Thoracic aorta (tissue), 2 donors: Measurements from ENCODE around the gene STK33. TPM values are rescaled to one million over a fixed set of nuclear protein-coding genes. Genes with fewer than 3 reads are reported as not detected.

Experiments used
- ATAC-seq: fragments of 150-250 bp; one replicate; pipeline ENCODE4 v1.8.0; 2017; ENCODE audit warnings: low read depth; ENCODE audit not compliant: insufficient number of reproducible peaks, low FRiP score
- DNase-seq: peaks from one replicate; pipeline ENCODE4 v3.0.0-alpha.2; 2020; ENCODE audit warnings: low spot score
- H3K27ac ChIP-seq, 2 donors: fragments of 200-600 bp; sonication (generic); 1 replicate in 1 of 2; 2 replicates in 1 of 2; pipeline ENCODE4 v1.5.1; 2016; ENCODE audit warnings: mild to moderate bottlenecking in 2 of 2, moderate library complexity in 2 of 2
- H3K27me3 ChIP-seq: fragments of 200-600 bp; sonication (generic); replicated peaks from 2 replicates; pipeline ENCODE4 v1.6.0; 2016; ENCODE audit warnings: mild to moderate bottlenecking; ENCODE audit not compliant: insufficient read depth
- H3K36me3 ChIP-seq: fragments of 200-600 bp; sonication (generic); one replicate; pipeline ENCODE4 v1.5.1; 2016
- H3K4me1 ChIP-seq, 2 donors: fragments of 200-600 bp; sonication (generic); 1 replicate in 1 of 2; 2 replicates in 1 of 2; pipeline versions ENCODE4 v1.5.1 to v1.6.0; 2016; ENCODE audit warnings: low read depth in 2 of 2, mild to moderate bottlenecking in 1 of 2; ENCODE audit not compliant: control insufficient read depth in 1 of 2
- H3K4me3 ChIP-seq: fragments of 200-600 bp; sonication (generic); 2 replicates; pipeline ENCODE4 v1.5.1; 2016; ENCODE audit warnings: mild to moderate bottlenecking
- H3K9me3 ChIP-seq: fragments of 200-600 bp; sonication (generic); 2 replicates; pipeline ENCODE4 v1.5.1; 2016
- total RNA-seq, 2 donors: library from RNA; depleted of rRNA; stranded (reverse); fragments of >200 nt; gene quantifications; one replicate each; pipeline versions ENCODE4 v1.1.0 to v1.2.3, GENCODE V29; 2016
- TF ChIP-seq, protein P1 (sequence below): fragments of 200-600 bp; sonication (generic); IDR thresholded peaks from one replicate; pipeline ENCODE4 v1.5.1; 2019; ENCODE audit warnings: antibody characterized with exemption

STK33 gene
- total RNA-seq, 2 donors from 2014 or later, result 1.3 TPM; not detected in 1

DNA sequence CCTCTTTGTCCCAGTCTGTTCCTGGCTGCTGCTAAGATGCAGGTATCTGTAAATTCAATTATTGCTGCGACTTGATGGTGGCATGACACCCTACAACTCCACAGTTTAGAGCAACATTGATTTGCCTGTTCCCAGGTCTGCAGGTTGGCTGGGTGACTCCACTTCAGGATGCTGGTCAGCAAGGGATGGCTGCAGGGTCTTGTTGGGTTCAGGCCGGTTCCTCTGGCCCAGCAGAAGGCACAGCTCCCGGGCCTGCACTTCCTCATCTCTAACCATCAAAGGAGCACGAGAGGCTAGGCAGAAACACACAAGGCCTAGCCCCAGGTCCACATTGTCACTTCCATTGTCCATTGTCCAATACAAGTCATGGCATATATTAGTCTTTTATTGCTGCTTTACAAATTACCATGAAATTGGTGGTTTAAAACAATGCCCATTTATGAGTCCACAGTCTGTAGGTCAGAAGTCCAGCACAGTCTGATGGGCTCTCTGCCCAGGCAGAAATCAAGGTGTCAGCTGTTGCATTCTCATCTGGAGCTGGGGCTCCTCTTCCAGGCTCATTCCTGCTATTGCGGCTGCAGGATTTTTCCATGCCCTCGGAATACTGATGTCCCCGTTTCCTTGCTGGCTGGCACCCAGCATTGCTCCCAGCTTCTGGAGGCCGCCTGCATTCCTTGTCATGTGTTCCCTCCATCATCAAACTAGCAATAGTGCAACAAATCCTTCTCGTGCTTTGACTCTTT is 233.8 kb downstream of the STK33 start:
- Histone ChIP-seq H3K36me3 (no peaks in the 10 kb centered on the region), H3K27ac (no peak overlapping the region), H3K9me3 (no peaks in the 10 kb centered on the region), H3K4me1 (no peaks in the 10 kb centered on the region), H3K27me3 (no peaks in the 10 kb centered on the region), H3K4me3 (no peak overlapping the region)
- DNase-seq (no peak), ATAC-seq (no peak)
- TF ChIP-seq, protein P1, sequence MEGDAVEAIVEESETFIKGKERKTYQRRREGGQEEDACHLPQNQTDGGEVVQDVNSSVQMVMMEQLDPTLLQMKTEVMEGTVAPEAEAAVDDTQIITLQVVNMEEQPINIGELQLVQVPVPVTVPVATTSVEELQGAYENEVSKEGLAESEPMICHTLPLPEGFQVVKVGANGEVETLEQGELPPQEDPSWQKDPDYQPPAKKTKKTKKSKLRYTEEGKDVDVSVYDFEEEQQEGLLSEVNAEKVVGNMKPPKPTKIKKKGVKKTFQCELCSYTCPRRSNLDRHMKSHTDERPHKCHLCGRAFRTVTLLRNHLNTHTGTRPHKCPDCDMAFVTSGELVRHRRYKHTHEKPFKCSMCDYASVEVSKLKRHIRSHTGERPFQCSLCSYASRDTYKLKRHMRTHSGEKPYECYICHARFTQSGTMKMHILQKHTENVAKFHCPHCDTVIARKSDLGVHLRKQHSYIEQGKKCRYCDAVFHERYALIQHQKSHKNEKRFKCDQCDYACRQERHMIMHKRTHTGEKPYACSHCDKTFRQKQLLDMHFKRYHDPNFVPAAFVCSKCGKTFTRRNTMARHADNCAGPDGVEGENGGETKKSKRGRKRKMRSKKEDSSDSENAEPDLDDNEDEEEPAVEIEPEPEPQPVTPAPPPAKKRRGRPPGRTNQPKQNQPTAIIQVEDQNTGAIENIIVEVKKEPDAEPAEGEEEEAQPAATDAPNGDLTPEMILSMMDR, result no peak

DNA sequence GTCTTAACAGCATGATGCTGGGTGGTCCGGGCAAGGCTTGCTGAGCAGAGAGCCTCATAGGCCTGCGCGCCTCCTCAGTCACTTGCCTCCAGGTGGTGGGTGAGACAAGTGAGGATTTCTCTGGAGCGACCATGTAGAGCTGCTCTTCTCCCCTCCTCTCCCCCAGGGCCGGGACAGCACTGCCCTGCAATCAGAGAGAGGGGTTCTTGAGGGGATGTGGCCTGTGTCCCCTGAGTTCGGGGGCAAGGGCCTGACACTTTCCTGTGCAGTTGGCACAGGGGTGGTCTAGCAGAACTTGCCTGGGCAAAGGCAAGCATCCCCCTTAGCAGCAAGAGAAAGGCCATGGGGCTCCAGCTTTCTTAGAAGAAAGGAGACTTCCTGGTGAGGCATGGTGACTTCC is 234.5 kb downstream of the STK33 start:
- H3K27me3 ChIP-seq, result no peaks in the 10 kb centered on the region
- no peak overlapping the region for H3K27ac ChIP-seq
- no peaks in the 10 kb centered on the region for H3K4me1 ChIP-seq
- no peaks in the 10 kb centered on the region for H3K9me3 ChIP-seq
- DNase-seq, result no peak
- TF ChIP-seq, protein P1, result no peak
- ATAC-seq, result no peak
- H3K36me3 ChIP-seq, result no peaks in the 10 kb centered on the region
- H3K4me3 ChIP-seq, result no peak overlapping the region

DNA sequence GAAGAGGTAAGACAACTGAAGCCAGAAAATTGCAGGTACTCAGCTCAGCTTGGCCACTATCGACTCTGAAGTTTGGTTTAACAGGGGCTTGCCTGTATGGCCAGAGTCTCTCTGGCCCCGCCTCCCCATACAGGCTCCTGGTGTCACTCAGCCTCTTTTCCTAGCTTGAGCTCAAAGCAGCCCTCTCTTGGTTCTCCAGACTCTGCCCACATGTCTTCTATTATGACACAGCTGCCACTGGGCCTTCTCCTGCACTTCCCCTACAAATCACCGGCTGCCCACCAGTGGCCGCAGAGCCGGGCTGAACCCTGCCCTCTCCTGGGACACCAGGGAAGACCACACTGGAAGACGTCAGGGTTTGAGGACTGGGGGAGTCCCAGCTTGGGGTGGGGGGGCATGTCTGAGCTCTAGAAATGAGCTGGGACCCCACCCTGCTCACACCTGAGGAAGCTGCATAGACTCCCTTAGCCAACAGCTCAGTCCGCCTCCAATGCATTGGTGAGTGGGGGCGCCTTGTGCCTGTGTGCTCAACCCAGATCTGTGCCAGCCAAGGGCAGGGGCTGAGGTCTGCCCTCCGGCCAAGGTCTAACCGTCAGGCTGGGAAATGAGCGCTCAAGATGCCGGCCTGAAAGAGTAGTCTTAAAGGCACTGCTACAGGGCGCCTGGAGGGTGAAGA is 236.0 kb downstream of the STK33 start:
- Histone ChIP-seq H3K27me3 (no peaks in the 10 kb centered on the region), H3K4me1 (no peaks in the 10 kb centered on the region), H3K4me3 (no peak overlapping the region), H3K27ac (no peak overlapping the region), H3K9me3 (no peaks in the 10 kb centered on the region), H3K36me3 (no peaks in the 10 kb centered on the region)
- DNase-seq, result no peak
- TF ChIP-seq, protein P1, result no peak
- no peak for ATAC-seq

DNA sequence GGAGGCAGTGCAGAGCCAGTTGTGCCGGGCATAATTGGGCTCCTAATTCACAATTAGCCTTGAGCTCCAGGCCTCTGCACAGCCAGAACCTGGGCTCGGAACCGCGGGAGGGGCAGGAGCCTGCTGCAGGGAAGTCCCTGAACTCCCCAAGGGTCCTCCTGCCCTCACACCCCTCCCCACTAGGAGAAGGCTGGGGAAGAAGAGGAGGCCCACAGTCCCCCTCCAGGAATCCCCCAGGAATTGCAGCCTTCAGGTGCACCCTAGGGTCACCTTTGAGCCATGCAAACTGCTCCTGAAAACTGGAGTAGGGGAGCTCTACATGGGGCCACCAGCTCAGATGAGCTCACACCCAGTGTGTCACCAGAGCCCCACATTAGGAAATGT is 236.5 kb downstream of the STK33 start:
- no peaks in the 10 kb centered on the region for H3K4me1 ChIP-seq
- no peak overlapping the region for H3K27ac ChIP-seq
- H3K27me3 ChIP-seq, result no peaks in the 10 kb centered on the region
- ATAC-seq (no peak), DNase-seq (no peak)
- H3K4me3 ChIP-seq, result no peak overlapping the region
- TF ChIP-seq, protein P1, result no peak
- H3K9me3 ChIP-seq, result no peaks in the 10 kb centered on the region
- no peaks in the 10 kb centered on the region for H3K36me3 ChIP-seq

DNA sequence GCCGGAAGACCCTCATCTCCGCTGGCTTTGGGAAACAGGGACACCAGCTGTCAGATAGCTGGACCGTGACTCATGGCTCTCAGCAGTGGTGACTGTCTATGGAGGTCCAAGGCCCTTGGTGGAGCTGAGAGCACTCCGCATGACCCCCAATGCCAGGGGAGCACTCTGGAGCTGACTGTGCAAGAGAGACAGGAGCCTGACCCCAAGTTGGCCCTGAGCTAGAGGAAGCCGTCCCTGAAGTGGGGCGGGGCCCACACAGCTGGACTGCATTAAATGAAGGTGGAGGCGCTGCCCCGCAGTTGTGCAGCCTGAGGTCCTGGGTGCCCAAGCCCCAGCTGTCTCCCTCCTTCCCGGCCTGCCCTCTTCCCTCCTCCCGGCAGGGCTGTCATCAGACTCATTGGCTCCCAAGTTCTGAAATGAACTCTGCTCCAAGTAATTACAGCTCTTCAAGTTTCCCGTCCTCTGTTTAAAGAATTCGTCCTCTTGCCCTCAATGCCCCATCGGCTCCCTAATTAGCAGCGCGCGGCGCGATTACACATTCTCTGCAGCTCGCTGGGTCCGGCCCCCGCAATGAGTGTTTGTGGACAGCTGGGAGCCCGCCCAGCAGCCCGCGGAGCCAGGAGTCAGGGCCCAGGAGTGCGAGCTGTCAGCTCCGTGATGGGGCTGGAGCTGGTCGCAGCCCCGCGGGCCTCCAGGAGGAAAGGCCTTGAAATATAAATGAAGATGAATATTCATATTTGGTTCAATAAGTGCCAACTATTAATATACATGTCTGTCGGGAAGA is 237.1 kb downstream of the STK33 start:
- H3K4me3 ChIP-seq, result no peak overlapping the region
- no peaks in the 10 kb centered on the region for H3K9me3 ChIP-seq
- ATAC-seq (no peak), DNase-seq (no peak)
- H3K27me3 ChIP-seq, result no peaks in the 10 kb centered on the region
- TF ChIP-seq, protein P1, result no peak
- H3K36me3 ChIP-seq, result no peaks in the 10 kb centered on the region
- H3K27ac ChIP-seq, result no peak overlapping the region
- H3K4me1 ChIP-seq, result no peaks in the 10 kb centered on the region
